HG03060 (cell line): Measurements from ENCODE around the gene POTEB.
"Not testable (repeated sequence)": the region's sequence is repeated elsewhere in the genome, so short reads cannot be mapped to it uniquely, and the experiment has no call there.

ENCODE experiments used
- ATAC-seq: cut with Tn5 transposase; IDR thresholded peaks from one replicate; pipeline ENCODE4 v1.9.1; 2021; ENCODE audit warnings: low read depth, moderate number of reproducible peaks; ENCODE audit not compliant: unreplicated experiment

POTEB gene

GRCh38 chr15:21877635-21878034, at the start of gene POTEB:
TSS of gene POTEB (minus strand) at chr15:21877735. CDS start at chr15:21877246, 489 bp downstream.
- ATAC-seq: not testable (repeated sequence)

GRCh38 chr15:21890955-21891354, 13.4 kb upstream of the POTEB start:
- ATAC-seq: not testable (repeated sequence)

- ATAC-seq: not testable (repeated sequence)
Observed at GRCh38 chr15:21889542-21889941, 12.0 kb upstream of the POTEB start.

GRCh38 chr15:21838831-21839230, 38.7 kb downstream of the POTEB start:
- ATAC-seq: not testable (repeated sequence)
